ENCODE measurements around the gene WDR48. TPM values are rescaled to one million over a fixed set of nuclear protein-coding genes. Genes with fewer than 3 reads are reported as not detected.

The WDR48 gene
- total and polyA plus RNA-seq, 2 experiments from 2014 or later: 27.2 to 54.3 TPM

GRCh38 chr3:39130026-39130425 lies 78.2 kb downstream of the WDR48 start:
- H4K20me1 ChIP-seq (replicated peaks; ENCODE audit: insufficient read depth): no peaks in the 10 kb centered on the region
- H3F3A ChIP-seq (replicated peaks; ENCODE audit: low read depth): no peaks in the 10 kb centered on the region
- H3K4me1 ChIP-seq (ENCODE audit: insufficient read depth): no peaks in the 10 kb centered on the region
- ATAC-seq (no peak), DNase-seq (ENCODE audit: low spot score) (no peak)
- no peak for TF ChIP-seq ETS1 (IDR thresholded peaks at IDR 0.05)
- no peak for TF ChIP-seq ZNF462 (CRISPR knock-in tag; IDR thresholded peaks at IDR 0.05)
- TF ChIP-seq CTCF (conservative IDR thresholded peaks at IDR 0.05; ENCODE audit: low read depth in 2 of 2): no peak
- TF ChIP-seq ZNF114 (CRISPR knock-in tag; IDR thresholded peaks at IDR 0.05): no peak
- no peak for TF ChIP-seq CREB1 (CRISPR knock-in tag; IDR thresholded peaks at IDR 0.05; ENCODE audit: low read depth)
- TF ChIP-seq EZH2 (IDR thresholded peaks at IDR 0.05; ENCODE audit: low read depth, unreplicated experiment): no peak
- Mint-ChIP-seq H3K9me3 (no peaks in the 10 kb centered on the region), H3K27me3 (ENCODE audit: insufficient read depth, low read depth, poor library complexity) (peaks cover 6% of the 10 kb centered on the region), H3K36me3 (ENCODE audit: low read depth) (no peaks in the 10 kb centered on the region), H3K27ac (no peak overlapping the region), H3K4me1 (peaks cover 6% of the 10 kb centered on the region; the same call in 2 of the 3 replicates), H3K4me3 (no peak overlapping the region)
- H3K9me2 ChIP-seq (ENCODE audit: insufficient read depth): no peaks in the 10 kb centered on the region
- no peaks in the 10 kb centered on the region for H3K36me3 ChIP-seq (ENCODE audit: insufficient read depth)
- H2AFZ ChIP-seq: no peak overlapping the region
- H3K27ac ChIP-seq (ENCODE audit: low read depth): no peak overlapping the region
- H3K4me2 ChIP-seq: no peak overlapping the region
- H3K4me3 ChIP-seq: no peak overlapping the region
- no peaks in the 10 kb centered on the region for H3K27me3 ChIP-seq (ENCODE audit: insufficient read depth)
- no peaks in the 10 kb centered on the region for H3K79me2 ChIP-seq (replicated peaks; ENCODE audit: insufficient read depth)

Measured in GM23338 (cell line).